GM12878 (cell line): Measurements from ENCODE around the gene SLC12A5. TPM values are rescaled to one million over a fixed set of nuclear protein-coding genes. Genes with fewer than 3 reads are reported as not detected.

Source experiments
- ATAC-seq: fragments of 200-7000 bp; cut with Tn5 transposase; 3 replicates; pipeline ENCODE4 v1.9.1; 2020; ENCODE audit warnings: mild to moderate bottlenecking, moderate library complexity
- BruUV-seq: library from RNA; stranded (reverse); fragments of 400-500 nt; replicated peaks from 2 replicates; lab custom pipeline; 2021; lab: Mats Ljungman, UMichigan
- CTCF ChIA-PET: fragments of 300-600 bp; sonication (Branson Sonifier 250); formaldehyde crosslinking; extraction: SDS; loops from one replicate; lab custom pipeline; 2021; ENCODE audit warnings: inconsistent platforms; lab: Yijun Ruan, JAX
- POLR2A ChIA-PET: fragments of 350-600 bp; formaldehyde crosslinking; extraction: SDS; loops from one replicate; lab custom pipeline; 2021; ENCODE audit warnings: inconsistent platforms; lab: Charles Lee
- RAD21 ChIA-PET: fragments of 300-600 bp; sonication (Branson Sonifier 250); formaldehyde crosslinking; loops from one replicate; lab custom pipeline; 2023; ENCODE audit warnings: antibody characterized with exemption; ENCODE audit not compliant: unreplicated experiment; lab: Charles Lee
- SMC1A ChIA-PET: fragments of 300-600 bp; sonication (Branson Sonifier 250); formaldehyde crosslinking; loops from one replicate; lab custom pipeline; 2023; ENCODE audit not compliant: unreplicated experiment, uncharacterized antibody; lab: Charles Lee
- DNase-seq: peaks from one replicate; pipeline ENCODE4 v3.0.0-alpha.2; 2011; ENCODE audit warnings: low read depth, low spot score
- FAIRE-seq: peaks from 3 replicates; lab custom pipeline; 2011; peaks lifted over from hg19 to GRCh38; lab: Jason Lieb, UNC
- H2AFZ ChIP-seq: 2 replicates; pipeline ENCODE4 v1.6.0; 2011; ENCODE audit warnings: low read depth, low read length, control low read depth; ENCODE audit not compliant: control insufficient read depth
- H3K27ac ChIP-seq: 2 replicates; pipeline ENCODE4 v1.5.1; 2011; ENCODE audit warnings: control low read depth; ENCODE audit not compliant: control insufficient read depth, insufficient read depth
- H3K27me3 ChIP-seq, 2 experiments: replicated peaks in 1 of 2; 2 replicates each; pipeline versions ENCODE4 v1.6.0 to v1.6.1; 2011; ENCODE audit warnings: low read length in 1 of 2; ENCODE audit not compliant: control insufficient read depth in 2 of 2, insufficient read depth in 2 of 2
- H3K36me3 ChIP-seq, 2 experiments: 2 replicates each; pipeline ENCODE4 v1.5.1; 2011; ENCODE audit warnings: low read length in 1 of 2; ENCODE audit not compliant: control insufficient read depth in 2 of 2, insufficient read depth in 2 of 2
- H3K4me1 ChIP-seq: 2 replicates; pipeline ENCODE4 v1.6.1; 2011; ENCODE audit warnings: mild to moderate bottlenecking, low read length, moderate library complexity, mixed read lengths; ENCODE audit not compliant: control insufficient read depth, insufficient read depth
- H3K4me2 ChIP-seq: 2 replicates; pipeline ENCODE4 v1.6.0; 2011; ENCODE audit warnings: control low read depth; ENCODE audit not compliant: control insufficient read depth, insufficient read depth
- H3K4me3 ChIP-seq: fragments of 200-600 bp; sonication (generic); 2 replicates; pipeline ENCODE4 v1.5.1; 2016
- H3K79me2 ChIP-seq: 2 replicates; pipeline ENCODE4 v1.6.0; 2011; ENCODE audit warnings: low read length; ENCODE audit not compliant: control insufficient read depth, insufficient read depth
- H3K9ac ChIP-seq: 2 replicates; pipeline ENCODE4 v1.8.0; 2011; ENCODE audit warnings: low read length, control low read depth, mixed read lengths; ENCODE audit not compliant: control insufficient read depth, insufficient read depth
- H3K9me3 ChIP-seq: replicated peaks from 3 replicates; pipeline ENCODE4 v1.5.1; 2011; ENCODE audit warnings: mild to moderate bottlenecking, low read length; ENCODE audit not compliant: control insufficient read depth, insufficient read depth
- H4K20me1 ChIP-seq: 2 replicates; pipeline ENCODE4 v1.6.0; 2011; ENCODE audit not compliant: control insufficient read depth, insufficient read depth
- IKZF1 ChIP-seq: fragments of 450-650 bp; conservative IDR thresholded peaks from 2 replicates; pipeline ENCODE4 v1.6.1; 2017; ENCODE audit warnings: antibody characterized with exemption, mild to moderate bottlenecking
- IRF4 ChIP-seq: IDR thresholded peaks from 2 replicates; pipeline ENCODE4 v1.6.1; 2011; ENCODE audit warnings: low read depth, low read length
- NRF1 ChIP-seq: conservative IDR thresholded peaks from 2 replicates; pipeline ENCODE4 v1.6.1; 2011; ENCODE audit warnings: mild to moderate bottlenecking, low read depth, low read length, improper control_type of control experiment
- REST ChIP-seq: IDR thresholded peaks from 2 replicates; pipeline ENCODE4 v1.6.1; 2012; ENCODE audit warnings: mild to moderate bottlenecking, low read depth, low read length
- TCF7 ChIP-seq: IDR thresholded peaks from 2 replicates; pipeline ENCODE4 v1.6.1; 2014; ENCODE audit warnings: antibody characterized with exemption, borderline replicate concordance
- WGBS: methylation state at CpG from one replicate; pipeline ENCODE4 v1.1.6; 2016; ENCODE audit warnings: low lambda C conversion rate; ENCODE audit not compliant: insufficient replicate concordance, insufficient coverage; ENCODE audit errors: missing lambda C conversion rate; 5-methylcytosine and 5-hydroxymethylcytosine counted together
- in situ Hi-C: fragments of 300-500 bp; cut with MboI; formaldehyde crosslinking; loops from 9 replicates; pipeline ENCODE4 v1.14.3; 2018; ENCODE audit warnings: mixed read lengths
- intact Hi-C: fragments of 100-400 bp; cut with micrococcal nuclease; formaldehyde crosslinking; loops from one replicate; pipeline ENCODE4 v1.14.2; 2022; ENCODE audit not compliant: unreplicated experiment
- polyA plus RNA-seq, 11 experiments: library from polyadenylated mRNA; depleted of rRNA in 4 of 11; unstranded in 6 of 11; stranded (reverse) in 5 of 11; fragments of >200 nt; fragmentation: Nextera tagmentation in 4 of 11; fragmentation: Illumina TruSeq in 1 of 11; extraction: Ambion mirVana in 4 of 11; extraction: Trizol in 1 of 11; gene quantifications; 1 replicate in 1 of 11; 2 replicates in 10 of 11; pipeline versions ENCODE4 v1.2.1 to v1.2.3, GENCODE V29; 2011 to 2016; ENCODE audit warnings: inconsistent platforms in 2 of 11, missing spikeins in 2 of 11, low read depth in 1 of 11
- total RNA-seq, 4 experiments: library from RNA; depleted of rRNA in 3 of 4; stranded (reverse); fragments of >200 nt in 3 of 4; fragmentation: Illumina TruSeq in 1 of 4; extraction: Trizol in 1 of 4; gene quantifications; 2 replicates each; pipeline versions ENCODE4 v1.2.1 to v1.2.3, GENCODE V29; 2013 to 2021
- TF ChIP-seq, protein P1 (sequence below): fragments of 450-650 bp; IDR thresholded peaks from 2 replicates; pipeline ENCODE4 v1.6.1; 2017; ENCODE audit warnings: borderline replicate concordance
- TF ChIP-seq, protein P2 (sequence below): IDR thresholded peaks from 2 replicates; pipeline ENCODE4 v1.6.1; 2012; ENCODE audit warnings: low read depth, low read length, improper control_type of control experiment

SLC12A5 gene
- total and polyA plus RNA-seq, 10 of the 15 experiments (the other 5 are each of a cell fraction or from before 2014, with no cell fraction given) = 0.26 to 2.7 (median 1.2) TPM

DNA sequence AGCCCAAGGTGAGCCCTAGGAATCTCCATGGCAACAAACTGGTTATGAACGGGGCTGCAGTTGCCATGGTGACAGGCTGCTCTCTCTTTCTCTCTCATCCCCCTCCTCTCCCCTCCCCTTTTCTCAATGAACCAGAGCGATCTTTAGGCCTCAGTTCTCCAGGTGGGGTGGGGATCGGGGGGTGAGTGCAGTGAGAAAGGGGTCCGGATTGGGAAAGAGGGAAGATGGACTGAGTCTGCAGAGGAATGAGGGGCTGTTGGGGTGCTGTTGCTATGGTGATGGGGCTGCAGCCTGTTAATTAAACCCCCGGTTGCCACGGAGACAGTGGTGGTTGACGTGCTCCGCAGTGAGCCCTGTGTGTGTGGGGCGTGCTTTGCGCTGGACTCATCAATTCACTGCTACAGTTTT, 3.6 kb upstream of the SLC12A5 start (continued):
- TF ChIP-seq, protein P1, sequence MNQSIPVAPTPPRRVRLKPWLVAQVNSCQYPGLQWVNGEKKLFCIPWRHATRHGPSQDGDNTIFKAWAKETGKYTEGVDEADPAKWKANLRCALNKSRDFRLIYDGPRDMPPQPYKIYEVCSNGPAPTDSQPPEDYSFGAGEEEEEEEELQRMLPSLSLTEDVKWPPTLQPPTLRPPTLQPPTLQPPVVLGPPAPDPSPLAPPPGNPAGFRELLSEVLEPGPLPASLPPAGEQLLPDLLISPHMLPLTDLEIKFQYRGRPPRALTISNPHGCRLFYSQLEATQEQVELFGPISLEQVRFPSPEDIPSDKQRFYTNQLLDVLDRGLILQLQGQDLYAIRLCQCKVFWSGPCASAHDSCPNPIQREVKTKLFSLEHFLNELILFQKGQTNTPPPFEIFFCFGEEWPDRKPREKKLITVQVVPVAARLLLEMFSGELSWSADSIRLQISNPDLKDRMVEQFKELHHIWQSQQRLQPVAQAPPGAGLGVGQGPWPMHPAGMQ = no peak
- TF ChIP-seq IRF4 (no peak), NRF1 (no peak), IKZF1 (no peak)
- TF ChIP-seq, protein P2, sequence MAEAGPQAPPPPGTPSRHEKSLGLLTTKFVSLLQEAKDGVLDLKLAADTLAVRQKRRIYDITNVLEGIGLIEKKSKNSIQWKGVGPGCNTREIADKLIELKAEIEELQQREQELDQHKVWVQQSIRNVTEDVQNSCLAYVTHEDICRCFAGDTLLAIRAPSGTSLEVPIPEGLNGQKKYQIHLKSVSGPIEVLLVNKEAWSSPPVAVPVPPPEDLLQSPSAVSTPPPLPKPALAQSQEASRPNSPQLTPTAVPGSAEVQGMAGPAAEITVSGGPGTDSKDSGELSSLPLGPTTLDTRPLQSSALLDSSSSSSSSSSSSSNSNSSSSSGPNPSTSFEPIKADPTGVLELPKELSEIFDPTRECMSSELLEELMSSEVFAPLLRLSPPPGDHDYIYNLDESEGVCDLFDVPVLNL = no peak

DNA sequence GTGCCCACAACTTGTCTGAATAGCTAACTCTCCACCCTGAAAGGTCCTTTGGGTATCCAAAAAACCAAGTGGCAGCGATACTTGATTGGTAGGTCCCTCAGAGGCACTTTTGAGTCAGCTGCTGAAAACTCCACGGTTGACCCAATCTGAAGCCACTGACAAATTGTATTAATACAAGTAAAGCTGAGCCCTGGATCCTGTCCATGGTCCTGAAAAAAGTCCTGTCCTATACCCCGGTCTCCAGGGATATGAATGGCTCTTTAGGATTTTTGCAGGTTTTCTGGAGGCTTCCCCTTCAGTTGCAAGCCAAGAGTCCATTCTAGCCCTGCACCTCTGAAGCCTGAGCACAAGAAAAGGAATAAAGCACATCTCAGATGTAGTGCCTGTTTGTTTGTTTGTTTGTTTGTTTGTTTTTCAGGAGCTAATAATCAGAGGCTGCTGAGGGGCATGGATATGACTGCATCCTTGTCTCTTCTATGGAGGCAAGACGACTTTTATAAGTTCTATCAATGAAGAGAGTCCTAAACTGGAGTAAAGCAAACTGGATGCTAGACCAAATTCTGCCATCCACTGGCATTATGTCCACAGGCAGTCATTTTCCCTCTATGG, 1.7 kb upstream of the SLC12A5 start:
- POLR2A ChIA-PET = no interaction called here
- no TSS peak for BruUV-seq
- Histone ChIP-seq H3K79me2 (no peaks in the 10 kb centered on the region), H2AFZ (no peak overlapping the region), H4K20me1 (no peaks in the 10 kb centered on the region), H3K27me3 (peaks cover 5 to 6% of the 10 kb centered on the region in 2 experiments), H3K4me3 (no peak overlapping the region), H3K27ac (no peak overlapping the region), H3K9me3 (no peaks in the 10 kb centered on the region), H3K4me2 (no peak overlapping the region), H3K9ac (no peak overlapping the region), H3K4me1 (no peaks in the 10 kb centered on the region), H3K36me3 (no peaks in the 10 kb centered on the region)
- TF ChIP-seq TCF7 (no peak), REST (peak; percentile 92)
- CTCF ChIA-PET = interaction anchor here (0.8 to 1.6 kb wide), 4 partner anchors 14 to 72 kb away, joined by 3 to 8 read pairs (median 4); no protein-coding TSS in a partner anchor
- RAD21 ChIA-PET = interaction anchor here (1.2 kb wide), 1 partner anchor 81 kb away, joined by 3 read pairs; no protein-coding TSS in a partner anchor
- in situ Hi-C loops = no loop called here
- FAIRE-seq (no peak), ATAC-seq (peak; percentile 36; the same call in 1 of the 3 replicates), DNase-seq (no peak)
- SMC1A ChIA-PET = no interaction called here
- WGBS = 2% methylated on average over 4 of the region's 4 CpGs
- intact Hi-C loops = no loop called here
